ENCODE measurements around the gene ELK3. TPM values are rescaled to one million over a fixed set of nuclear protein-coding genes. Genes with fewer than 3 reads are reported as not detected.

ELK3 gene
- total RNA-seq: 59.9 and 60.8 TPM in 2 replicates

DNA sequence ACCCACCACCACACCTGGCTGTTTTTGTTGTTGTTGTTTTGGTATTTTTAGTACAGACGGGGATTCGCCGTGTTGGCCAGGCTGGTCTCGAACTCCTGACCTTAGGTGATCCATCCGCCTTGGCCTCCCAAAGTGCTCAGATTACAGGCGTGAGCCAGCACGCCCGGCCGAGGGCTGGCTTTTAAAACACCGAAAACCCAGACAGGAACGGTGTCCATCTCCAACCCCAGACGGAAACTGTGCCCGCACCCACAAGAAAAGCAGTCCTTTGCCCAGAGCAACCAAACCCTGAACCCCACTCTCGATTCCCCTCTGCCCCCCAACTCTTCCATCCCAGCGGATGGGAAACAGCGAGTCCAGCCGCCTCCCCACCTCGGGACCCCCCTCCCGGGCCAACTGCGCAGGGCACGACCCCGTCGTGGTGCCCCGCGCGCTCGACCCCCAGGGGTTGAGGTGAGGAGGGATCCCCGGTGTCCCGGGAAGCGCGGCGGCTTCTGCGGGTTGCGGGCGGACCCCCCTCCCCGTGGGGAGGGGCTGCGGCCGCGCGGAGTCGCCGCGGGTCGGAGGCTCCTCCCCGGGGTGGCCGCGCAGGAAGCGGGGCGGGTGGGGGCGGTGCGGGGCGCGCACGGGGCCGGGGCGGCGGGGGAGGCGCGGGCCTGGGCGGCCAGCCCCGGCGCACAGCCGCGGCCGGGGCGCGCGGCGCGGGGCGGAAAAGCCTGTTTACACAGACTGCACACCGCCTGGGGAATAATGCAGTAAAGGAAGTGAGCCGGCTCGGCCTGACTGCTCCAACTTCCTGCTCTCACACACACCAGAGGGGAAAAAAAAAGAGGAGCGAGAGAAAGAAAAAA is at the start of gene ELK3:
Gene ELK3 (plus strand): TSS at position 651 of the 851 bp plus-strand sequence.
- intact Hi-C loops (cut with micrococcal nuclease): loop anchor here (2.0 to 10.0 kb wide), 3 partner anchors 207 to 619 kb away; partner anchors contain the start of genes CDK17 and CFAP54
- H3K27me3 Mint-ChIP-seq: no peaks in the 10 kb centered on the region
- POLR2A ChIA-PET: interaction anchor here (1.8 to 7.9 kb wide), 4 partner anchors 14 to 206 kb away, joined by 13 to 174 read pairs (median 23); partner anchors contain the start of genes CDK17 and LTA4H
- H3K4me1 Mint-ChIP-seq: peaks cover 75% of the 10 kb centered on the region
- no peaks in the 10 kb centered on the region for H3K9me3 Mint-ChIP-seq
- peaks cover 15% of the 10 kb centered on the region for H3K36me3 Mint-ChIP-seq (ENCODE audit: low read depth)
- H3K27ac Mint-ChIP-seq: peak within 1 kb of the TSS; percentile 99
- DNase-seq (peak; percentile 68), ATAC-seq (ENCODE audit: low read depth) (peak; percentile 65)
- peak within 1 kb of the TSS; percentile 99 for H3K4me3 Mint-ChIP-seq
- TF ChIP-seq, protein P1, sequence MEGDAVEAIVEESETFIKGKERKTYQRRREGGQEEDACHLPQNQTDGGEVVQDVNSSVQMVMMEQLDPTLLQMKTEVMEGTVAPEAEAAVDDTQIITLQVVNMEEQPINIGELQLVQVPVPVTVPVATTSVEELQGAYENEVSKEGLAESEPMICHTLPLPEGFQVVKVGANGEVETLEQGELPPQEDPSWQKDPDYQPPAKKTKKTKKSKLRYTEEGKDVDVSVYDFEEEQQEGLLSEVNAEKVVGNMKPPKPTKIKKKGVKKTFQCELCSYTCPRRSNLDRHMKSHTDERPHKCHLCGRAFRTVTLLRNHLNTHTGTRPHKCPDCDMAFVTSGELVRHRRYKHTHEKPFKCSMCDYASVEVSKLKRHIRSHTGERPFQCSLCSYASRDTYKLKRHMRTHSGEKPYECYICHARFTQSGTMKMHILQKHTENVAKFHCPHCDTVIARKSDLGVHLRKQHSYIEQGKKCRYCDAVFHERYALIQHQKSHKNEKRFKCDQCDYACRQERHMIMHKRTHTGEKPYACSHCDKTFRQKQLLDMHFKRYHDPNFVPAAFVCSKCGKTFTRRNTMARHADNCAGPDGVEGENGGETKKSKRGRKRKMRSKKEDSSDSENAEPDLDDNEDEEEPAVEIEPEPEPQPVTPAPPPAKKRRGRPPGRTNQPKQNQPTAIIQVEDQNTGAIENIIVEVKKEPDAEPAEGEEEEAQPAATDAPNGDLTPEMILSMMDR (IDR thresholded peaks at IDR 0.05): no peak
- CTCF ChIA-PET: interaction anchor here (1.2 kb wide), 1 partner anchor 21 kb away, joined by 5 read pairs; no protein-coding TSS in a partner anchor

GRCh38 chr12:96146747-96147146 is 47.4 kb upstream of the ELK3 start:
- CTCF ChIA-PET: no interaction called here
- ATAC-seq (ENCODE audit: low read depth): peak; percentile 53

DNA sequence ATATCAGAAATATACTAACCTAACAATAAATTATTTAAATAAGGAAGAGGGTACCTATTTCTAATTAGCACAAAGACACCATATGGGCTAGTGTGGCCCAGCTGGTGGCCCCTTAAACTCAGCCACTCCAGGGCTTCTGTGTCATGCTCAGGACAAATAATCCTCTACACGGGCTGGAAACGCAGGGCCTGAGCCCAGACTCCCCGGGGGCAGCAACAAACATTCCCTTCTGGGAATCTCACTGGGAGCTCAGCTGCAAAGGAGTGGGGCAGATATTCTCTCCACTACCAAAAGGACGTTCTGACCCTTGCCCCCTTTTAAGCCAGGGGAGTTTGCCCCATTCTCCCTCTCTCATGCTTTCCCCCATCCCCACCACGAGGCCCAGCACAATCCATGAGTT is 43.7 kb upstream of the ELK3 start:
- H3K27me3 Mint-ChIP-seq: no peaks in the 10 kb centered on the region
- POLR2A ChIA-PET: no interaction called here
- ATAC-seq (ENCODE audit: low read depth): no peak
- CTCF ChIA-PET: no interaction called here
- intact Hi-C loops (cut with micrococcal nuclease): no loop called here
- no peak overlapping the region for H3K4me3 Mint-ChIP-seq
- no peak for DNase-seq
- H3K9me3 Mint-ChIP-seq: no peaks in the 10 kb centered on the region
- H3K4me1 Mint-ChIP-seq: peaks cover 16% of the 10 kb centered on the region
- H3K27ac Mint-ChIP-seq: no peak overlapping the region
- H3K36me3 Mint-ChIP-seq (ENCODE audit: low read depth): no peaks in the 10 kb centered on the region
- TF ChIP-seq, protein P1 (IDR thresholded peaks at IDR 0.05): no peak

More at GRCh38 chr12:96146747-96147146, 47.4 kb upstream of the ELK3 start:
- POLR2A ChIA-PET: interaction anchor here (0.7 kb wide), 1 partner anchor 45 kb away, joined by 4 read pairs; no protein-coding TSS in a partner anchor
- Mint-ChIP-seq H3K36me3 (ENCODE audit: low read depth) (no peaks in the 10 kb centered on the region), H3K27ac (no peak overlapping the region), H3K9me3 (no peaks in the 10 kb centered on the region), H3K4me3 (no peak overlapping the region), H3K27me3 (no peaks in the 10 kb centered on the region), H3K4me1 (peaks cover 39% of the 10 kb centered on the region)
- TF ChIP-seq, protein P1 (IDR thresholded peaks at IDR 0.05): no peak
- intact Hi-C loops (cut with micrococcal nuclease): no loop called here
- DNase-seq: no peak

DNA sequence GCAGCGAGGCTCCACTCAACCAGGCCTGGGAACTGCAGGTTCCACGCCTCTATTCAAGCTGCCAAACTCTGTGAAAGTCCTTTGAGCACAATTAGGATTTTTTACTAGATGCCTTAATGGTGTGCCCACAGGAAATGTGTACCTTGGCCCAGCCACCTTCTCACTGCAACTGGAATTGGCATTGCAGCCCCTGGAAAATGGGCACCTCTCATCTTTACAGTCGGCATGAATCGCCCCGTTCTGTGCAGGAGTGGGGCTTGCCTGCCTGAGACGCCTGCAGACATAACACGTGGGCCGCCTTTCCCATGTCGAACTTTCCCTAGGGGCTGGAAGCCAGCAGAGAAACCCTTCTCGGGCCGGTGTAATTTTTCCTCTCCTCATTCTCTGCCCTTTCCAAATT is 42.0 kb upstream of the ELK3 start:
- DNase-seq (no peak), ATAC-seq (ENCODE audit: low read depth) (no peak)
- TF ChIP-seq, protein P1 (IDR thresholded peaks at IDR 0.05): no peak
- no peaks in the 10 kb centered on the region for H3K36me3 Mint-ChIP-seq (ENCODE audit: low read depth)
- no peaks in the 10 kb centered on the region for H3K9me3 Mint-ChIP-seq
- ChIA-PET CTCF (no interaction called here), POLR2A (no interaction called here)
- H3K27ac Mint-ChIP-seq: no peak overlapping the region
- H3K4me3 Mint-ChIP-seq: no peak overlapping the region
- no peaks in the 10 kb centered on the region for H3K27me3 Mint-ChIP-seq
- intact Hi-C loops (cut with micrococcal nuclease): no loop called here
- H3K4me1 Mint-ChIP-seq: peaks cover 2% of the 10 kb centered on the region

GRCh38 chr12:96153131-96153725 is 40.9 kb upstream of the ELK3 start:
- no peaks in the 10 kb centered on the region for H3K36me3 Mint-ChIP-seq (ENCODE audit: low read depth)
- CTCF ChIA-PET: no interaction called here
- POLR2A ChIA-PET: no interaction called here
- intact Hi-C loops (cut with micrococcal nuclease): no loop called here
- TF ChIP-seq, protein P1 (IDR thresholded peaks at IDR 0.05): no peak
- no peak for ATAC-seq (ENCODE audit: low read depth)
- no peak for DNase-seq
- H3K27ac Mint-ChIP-seq: no peak overlapping the region
- no peaks in the 10 kb centered on the region for H3K27me3 Mint-ChIP-seq
- peaks cover 2% of the 10 kb centered on the region for H3K4me1 Mint-ChIP-seq
- no peak overlapping the region for H3K4me3 Mint-ChIP-seq
- H3K9me3 Mint-ChIP-seq: no peaks in the 10 kb centered on the region

Data from activated B cell treated with CpG ODN at 0.5 μM for 24 hours (primary cell).